ENCODE measurements around the gene NKAP. TPM values are rescaled to one million over a fixed set of nuclear protein-coding genes. Genes with fewer than 3 reads are reported as not detected.
"Not testable (repeated sequence)": the region's sequence is repeated elsewhere in the genome, so short reads cannot be mapped to it uniquely, and the experiment has no call there.

The NKAP gene
- 9.0 TPM for polyA plus RNA-seq (ENCODE audit: insufficient read length)

DNA sequence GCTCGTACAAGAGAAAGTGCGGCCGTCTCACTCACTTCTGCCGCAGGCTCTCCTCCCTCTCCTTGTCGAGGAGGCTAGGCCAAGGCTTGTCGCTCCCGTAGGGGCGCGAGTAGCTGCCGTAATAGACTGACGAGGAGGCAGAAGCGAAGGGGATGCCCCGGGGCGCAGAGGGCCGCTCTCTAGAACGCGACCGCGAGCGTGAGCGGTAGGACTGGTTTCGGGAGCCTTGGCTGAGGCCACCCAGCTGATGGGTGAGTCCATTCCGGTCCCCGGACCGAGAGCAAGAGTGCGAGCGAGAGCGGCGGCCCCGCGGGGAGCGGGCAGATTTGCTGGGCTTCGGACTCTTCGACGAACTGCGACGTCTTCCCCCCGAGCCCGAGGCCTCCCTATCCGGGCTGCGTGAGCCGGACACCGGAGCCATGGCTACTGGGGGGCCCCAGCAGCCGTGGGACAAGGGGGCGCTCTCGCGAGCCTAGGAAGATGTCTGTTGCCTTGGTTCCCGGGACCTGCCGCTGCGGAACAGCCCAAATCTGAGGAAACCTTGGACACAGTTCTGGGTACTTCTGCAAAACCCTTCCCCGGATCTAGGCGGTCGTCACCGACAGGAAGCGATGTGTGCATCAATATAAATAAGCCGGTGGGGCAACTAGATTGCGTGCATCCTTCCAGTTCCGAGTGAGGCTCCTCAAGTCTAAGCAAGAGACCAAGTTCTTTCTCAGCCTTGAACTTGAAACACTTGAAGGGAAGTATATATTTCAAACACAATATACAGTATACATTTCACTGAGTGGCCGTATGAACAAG is at the start of gene NKAP:
NKAP (minus strand) TSS at position 567 of the 804 bp plus-strand sequence; CDS start at position 421, 146 bp downstream.
- peak; percentile 86 for DNase-seq (ENCODE audit: low read depth)

DNA sequence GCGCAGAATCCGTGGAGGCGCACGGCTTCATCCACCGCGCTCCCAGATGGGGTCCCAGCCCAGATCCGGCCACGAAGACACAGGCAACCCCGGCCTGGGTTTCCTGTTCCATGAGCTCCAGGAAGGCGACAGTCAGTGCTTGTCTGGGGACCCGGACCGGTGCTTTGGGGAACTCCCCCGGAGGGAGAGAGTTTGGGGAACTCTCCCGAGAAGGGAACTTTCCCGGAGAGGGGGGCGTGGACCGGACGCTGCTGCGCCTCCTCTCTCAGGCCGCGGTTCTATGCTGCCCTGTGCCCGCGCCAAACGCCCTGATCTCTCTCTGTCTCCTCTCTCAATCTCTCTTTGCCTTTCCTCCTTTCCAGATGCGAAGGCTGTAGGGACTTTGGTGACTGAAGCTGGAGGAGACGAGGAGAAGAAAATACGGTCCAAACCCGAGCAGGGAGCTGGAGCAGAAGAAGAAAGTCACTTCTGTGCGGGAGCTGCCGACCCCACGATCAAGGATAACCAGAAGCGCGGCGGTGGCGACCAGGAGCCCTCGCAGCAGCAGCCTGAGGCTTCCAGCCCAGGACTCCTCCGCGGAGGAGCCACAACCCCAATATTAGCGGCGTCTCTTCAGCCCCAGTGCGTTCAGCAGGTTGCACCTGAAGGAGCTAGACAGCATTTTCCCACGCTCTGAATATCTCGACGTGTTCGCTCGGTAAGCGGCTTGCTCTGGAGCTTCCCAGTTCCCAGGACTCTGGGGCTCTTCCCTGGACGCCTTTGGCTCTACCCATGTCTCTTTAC is 47.6 kb upstream of the NKAP start:
- DNase-seq (ENCODE audit: low read depth): no peak

DNA sequence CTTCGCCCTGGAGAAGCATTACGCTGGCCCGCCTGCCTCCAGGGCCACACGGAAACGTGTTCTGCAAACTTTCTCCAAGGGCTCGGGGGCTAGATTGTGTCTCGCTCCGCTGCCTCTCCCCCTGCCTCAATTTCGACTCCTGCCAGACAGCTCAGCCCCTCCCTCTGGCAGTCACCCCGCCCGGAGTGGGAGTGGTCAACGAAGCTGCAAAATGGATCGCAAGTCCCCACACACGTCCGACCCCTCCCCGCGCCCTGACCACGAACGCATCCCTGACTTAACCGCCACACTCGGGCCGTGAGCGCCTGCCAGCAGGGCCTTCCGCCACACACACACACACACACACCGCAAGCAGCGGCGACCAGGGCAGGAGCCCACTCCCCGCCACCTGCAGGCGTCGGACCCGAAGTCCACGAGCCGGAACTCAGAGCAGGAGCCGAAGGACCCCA is 47.0 kb upstream of the NKAP start:
- DNase-seq (ENCODE audit: low read depth): no peak

DNA sequence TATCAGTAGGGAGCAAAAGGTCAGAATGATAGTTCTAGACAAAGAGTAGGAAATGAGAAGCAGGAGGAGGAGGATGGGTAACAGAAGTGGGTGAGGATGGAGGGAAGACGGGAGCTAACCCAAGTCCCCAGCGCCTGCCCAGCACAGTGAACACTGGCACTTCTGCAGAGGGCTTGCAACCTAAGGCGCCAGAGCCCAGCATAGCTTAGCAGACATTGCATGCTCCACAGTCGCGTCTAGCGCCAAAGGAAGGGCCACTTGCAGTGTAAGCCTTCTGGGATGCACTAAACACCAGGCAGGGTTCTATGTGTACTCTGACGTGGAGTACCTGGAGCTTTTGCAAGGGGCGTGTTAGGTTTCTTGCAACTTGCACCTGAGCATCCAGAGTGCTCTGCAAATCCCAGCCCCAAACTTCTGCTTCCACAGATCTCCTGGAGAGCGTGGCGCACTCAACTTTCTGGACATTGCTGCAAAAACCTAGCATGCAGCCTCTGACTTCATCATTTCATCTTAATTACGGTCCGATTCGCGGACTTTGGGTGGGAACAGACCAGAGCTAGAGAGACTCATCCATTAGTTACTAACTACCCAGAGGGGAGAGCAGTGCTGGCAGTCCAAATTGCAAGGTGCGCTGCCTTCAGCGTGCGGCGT is 46.5 kb upstream of the NKAP start:
- no peak for DNase-seq (ENCODE audit: low read depth)

DNA sequence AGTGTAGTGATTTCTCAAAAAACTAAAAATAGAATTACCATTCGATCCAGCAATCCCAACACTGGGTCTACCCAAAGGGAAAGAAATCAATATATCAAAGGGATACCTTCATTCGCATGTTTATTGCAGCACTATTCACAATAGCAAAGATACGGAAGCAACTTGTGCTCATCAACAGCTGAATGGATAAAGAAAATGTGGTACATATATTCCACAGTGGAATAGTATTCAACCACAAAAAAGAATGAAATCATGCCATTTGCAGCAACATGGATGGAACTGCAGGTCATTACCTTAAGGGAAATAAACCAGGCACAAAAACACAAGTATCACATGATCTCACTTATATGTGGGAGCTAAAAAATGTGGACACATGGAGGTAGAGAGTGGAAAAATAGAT is 42.7 kb upstream of the NKAP start:
- no peak for DNase-seq (ENCODE audit: low read depth)

DNA sequence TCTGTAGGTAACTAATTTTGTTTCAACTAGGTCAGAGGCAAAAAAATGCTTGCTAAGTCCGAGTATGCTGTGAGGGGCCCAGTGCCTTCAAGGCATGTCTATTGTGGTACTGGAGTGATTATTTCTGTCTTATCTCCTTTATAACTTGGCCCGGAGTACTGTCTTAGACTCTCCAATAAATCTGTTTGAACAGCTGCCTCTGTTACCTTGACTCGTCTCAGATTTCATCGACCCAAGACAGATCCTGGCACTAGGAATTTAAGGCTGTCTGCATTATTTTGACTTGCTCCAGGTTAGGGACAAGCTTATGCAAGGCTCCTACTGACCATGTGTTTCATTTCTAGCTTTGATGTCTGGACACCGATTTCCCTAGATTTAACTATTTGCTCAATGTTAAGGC is 41.1 kb upstream of the NKAP start:
- no peak for DNase-seq (ENCODE audit: low read depth)

DNA sequence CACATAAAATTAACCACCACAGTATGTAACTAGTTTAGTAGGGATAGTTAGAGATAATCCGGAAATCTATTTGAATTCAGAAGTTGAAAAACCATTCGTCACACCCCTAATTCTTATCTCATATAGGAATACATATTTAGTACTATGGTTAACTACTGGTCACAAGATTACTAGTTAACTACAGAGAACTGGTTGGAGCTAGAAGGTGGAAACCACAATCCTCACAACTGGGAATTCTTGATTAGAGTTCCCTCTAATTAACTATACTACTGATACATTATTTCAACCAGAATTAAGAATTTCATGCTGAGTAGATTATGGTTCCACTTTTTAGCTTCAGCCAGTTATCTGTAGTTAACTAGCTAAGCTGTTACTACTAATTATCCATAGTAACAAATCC is 39.9 kb upstream of the NKAP start:
- DNase-seq (ENCODE audit: low read depth): no peak

DNA sequence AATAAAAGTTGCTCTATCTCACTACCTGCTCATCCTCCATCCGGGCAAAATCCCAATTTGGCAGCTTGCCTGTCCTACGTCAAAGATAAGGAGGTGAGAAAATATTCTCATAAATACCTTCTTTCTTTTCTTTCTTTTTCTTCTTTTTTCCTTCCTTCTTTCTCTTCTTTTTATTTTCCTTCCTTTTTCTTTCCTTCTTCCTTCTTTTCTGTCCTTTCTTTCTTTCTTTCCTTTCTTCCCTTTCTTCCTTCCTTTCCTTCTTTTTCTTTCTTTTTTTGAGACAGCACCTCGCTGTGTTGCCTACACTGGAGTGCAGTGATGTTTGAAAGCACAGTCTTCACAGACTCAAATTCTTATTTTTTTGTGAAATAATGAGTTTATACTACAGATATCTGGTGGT is 38.6 kb upstream of the NKAP start:
- no peak for DNase-seq (ENCODE audit: low read depth)

DNA sequence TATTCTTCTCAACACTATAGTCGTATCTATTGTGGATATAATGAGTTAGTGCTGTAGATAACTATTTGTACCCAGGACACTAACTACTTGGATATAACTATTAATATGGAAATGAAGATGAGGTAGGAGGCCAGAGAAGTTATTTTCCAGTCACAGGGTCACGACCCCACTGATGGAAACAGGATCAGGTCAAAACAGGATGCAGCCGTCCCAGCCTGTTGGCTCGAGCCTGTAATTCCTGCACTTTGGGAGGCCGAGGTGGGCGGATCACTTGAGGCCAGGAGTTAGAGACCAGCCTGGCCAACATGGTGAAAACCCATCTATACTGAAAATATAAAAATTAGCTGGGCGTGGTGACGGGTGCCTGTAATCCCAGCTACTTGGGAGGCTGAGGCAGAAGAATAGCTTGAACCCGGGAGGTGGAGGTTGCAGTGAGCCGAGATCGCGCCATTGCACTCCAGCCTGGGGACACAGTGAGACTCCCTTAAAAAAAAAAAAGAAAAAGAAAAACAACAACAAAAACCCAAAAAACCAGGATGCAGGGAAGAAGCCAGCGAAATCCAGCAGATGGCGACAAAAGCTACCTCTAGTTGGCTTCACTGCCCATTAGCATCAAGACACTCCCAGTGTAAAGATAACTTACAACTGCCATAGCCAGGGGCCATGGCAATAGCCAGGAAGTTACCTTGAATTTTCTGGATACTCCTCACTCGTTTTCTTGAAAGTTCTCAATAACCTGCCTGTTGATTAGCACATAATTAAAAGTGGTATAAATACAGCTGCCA is 37.9 kb upstream of the NKAP start:
- no peak for DNase-seq (ENCODE audit: low read depth)

DNA sequence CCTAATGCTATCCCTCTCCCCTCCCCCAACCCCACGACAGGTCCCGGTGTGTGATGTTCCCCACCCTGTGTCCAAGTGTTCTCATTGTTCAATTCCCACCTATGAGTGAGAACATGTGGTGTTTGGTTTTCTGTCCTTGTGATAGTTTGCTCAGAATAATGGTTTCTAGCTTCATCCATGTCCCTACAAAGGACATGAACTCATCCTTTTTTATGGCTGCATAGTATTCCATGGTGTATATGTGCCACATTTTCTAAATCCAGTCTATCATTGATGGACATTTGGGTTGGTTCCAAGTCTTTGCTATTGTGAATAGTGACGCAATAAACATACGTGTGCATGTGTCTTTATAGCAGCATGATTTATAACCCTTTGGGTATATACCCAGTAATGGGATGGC is 33.6 kb upstream of the NKAP start:
- DNase-seq (ENCODE audit: low read depth): not testable (repeated sequence)

DNA sequence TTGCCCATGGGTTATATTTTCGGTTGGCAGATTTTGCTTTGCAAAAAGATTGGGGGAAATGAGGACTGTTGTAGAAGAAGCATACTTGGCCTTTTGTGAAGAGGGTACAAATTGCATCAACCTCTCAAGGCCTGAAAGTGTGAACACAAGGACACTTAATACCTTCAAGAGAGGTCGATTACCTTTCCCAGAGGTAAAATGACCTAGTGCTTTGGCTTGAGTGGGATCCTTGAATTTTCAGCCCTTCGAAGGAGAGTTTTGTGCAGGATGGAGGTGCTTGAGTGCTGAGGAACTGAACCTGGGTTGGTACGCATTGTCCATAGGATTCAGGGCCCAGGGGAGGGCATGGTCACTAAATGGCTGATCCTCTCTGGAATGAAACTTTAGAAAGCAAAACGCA is 27.6 kb upstream of the NKAP start:
- no peak for DNase-seq (ENCODE audit: low read depth)

DNA sequence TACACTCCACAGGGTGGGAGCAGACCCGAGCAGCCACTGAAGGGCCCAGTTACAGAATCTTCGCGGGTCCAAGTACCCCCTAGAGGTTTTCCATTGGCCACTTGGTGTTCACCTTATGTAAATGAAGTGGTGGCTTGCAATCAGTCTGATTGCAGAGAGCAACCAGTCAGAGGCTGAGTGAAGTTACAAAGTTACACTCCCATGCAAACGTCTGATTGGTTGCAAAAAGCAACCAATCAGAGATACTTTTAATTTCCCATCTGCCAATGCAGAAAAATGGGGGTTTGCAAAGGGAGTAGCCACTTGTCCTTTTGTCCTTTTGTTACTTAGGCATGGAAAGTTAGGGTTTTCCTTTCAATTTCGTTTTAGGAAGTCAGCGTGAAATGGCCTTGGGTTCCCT is 27.0 kb upstream of the NKAP start:
- DNase-seq (ENCODE audit: low read depth): no peak

DNA sequence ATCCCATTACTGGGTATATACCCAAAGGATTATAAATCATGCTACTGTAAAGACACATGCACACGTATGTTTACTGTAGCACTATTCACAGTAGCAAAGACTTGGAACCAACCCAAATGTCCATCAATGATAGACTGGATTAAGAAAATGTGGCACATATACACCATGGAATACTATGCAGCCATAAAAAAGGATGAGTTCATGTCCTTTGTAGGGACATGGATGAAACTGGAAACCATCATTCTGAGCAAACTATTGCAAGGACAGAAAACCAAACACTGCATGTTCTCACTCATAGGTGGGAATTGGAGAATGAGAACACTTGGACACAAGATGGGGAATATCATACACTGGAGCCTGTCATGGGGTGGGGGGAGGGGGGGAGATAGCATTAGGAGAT is 23.3 kb upstream of the NKAP start:
- DNase-seq (ENCODE audit: low read depth): not testable (repeated sequence)

DNA sequence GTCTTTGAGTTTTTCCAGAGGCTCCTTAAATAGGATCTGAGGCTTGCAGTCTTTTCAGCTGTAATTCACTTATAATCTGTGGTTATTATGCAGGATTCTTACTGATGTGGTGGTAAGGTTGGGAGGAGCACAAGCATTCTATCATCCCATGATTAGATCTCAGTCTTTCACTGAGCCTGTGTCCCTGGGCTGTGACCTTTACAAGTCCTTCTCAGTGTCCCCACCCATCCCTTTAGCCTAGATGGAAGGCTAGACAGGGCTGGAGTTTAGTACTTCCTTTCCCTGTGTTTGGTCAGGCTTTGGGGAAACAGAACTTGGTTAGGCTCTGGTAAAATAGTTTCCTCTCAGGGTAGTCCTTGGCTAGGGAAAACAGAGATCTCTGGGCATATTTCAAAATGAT is 17.1 kb upstream of the NKAP start:
- DNase-seq (ENCODE audit: low read depth): no peak

DNA sequence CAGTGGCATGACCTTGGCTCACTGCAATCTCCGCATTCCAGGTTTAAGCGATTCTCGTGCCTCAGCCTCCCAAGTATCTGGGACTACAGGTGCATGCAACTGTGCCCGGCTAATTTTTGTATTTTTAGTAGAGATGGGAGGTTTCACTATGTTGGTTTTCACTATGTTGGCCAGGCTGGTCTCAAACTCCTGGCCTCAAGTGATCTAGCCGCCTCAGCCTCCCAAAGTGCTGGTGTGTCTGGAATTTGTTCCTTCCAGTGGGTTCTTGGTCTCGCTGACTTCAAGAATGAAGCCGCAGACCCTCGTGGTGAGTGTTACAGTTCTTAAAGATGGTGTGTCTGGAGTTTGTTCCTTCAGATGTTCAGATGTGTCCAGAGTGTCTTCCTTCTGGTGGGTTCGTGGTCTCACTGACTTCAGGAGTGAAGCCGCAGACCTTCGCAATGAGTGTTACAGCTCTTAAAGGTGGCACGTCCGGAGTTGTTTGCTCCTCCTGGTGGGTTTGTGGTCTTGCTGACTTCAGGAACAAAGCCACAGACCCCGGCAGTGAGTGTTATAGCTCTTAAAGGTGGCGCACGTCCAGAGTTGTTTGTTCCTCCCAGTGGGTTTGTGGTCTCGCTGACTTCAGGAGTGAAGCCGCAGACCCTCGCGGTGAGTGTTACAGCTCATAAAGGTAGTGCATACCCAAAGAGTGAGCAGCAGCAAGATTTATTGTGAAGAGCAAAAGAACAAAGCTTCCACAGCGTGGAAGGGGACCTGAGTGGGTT is 12.4 kb upstream of the NKAP start:
- DNase-seq (ENCODE audit: low read depth): not testable (repeated sequence)

DNA sequence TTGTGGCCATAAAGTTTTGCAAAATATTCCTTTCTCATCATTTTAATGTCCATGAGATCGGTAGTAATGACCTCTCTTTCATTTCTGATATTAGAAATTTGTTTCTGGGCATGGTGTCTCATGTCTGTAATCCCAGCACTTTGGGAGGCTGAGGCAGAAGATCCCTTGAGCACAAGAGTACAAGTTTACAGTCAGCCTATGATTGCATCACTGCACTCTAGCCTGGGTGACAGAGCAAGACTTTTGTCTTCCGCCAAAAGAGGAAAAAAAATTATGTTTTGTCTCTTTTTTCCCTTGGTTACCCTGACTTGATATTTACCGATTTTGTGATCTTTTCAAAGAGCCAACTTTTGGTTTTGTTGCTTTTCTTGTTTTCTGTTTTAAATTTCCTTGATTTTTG is 10.8 kb upstream of the NKAP start:
- DNase-seq (ENCODE audit: low read depth): no peak

DNA sequence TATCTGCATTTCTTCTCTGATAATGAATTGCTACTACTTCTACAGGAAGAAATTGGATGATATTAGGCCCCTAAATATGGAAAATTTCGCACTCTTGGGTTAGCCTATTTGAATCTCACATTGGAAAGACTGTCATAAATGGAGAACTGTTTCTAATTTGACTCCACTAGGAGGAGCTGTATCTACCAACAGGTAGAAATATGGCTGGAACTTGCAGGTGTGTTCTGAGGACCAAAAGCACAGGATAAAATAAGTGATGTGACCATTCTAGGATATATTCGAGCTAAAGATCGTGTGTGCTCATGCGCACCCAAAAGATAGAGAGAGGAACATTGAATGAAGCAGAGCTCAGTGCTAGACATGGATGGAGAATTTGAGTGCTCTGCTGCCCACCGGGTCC is 4.8 kb upstream of the NKAP start:
- no peak for DNase-seq (ENCODE audit: low read depth)

DNA sequence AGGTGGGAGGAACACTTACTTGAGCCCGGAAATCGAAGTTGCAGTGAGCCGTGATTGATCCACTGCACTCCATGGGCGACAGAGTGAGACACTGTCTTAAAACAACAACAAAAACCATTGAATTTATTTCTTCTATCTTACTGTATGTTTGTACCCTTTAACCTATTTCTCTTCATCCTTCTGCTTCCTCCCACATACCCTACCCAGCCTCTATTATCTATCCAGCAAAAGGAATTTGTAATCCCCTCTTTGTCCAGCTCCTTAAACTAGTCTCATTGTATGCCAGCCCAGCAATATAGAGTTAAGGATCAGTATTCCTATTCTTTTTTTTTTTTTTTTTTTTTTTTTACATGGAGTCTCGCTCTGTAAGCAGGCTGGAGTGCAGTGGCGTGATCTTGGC is 1.9 kb upstream of the NKAP start:
- DNase-seq (ENCODE audit: low read depth): no peak

DNA sequence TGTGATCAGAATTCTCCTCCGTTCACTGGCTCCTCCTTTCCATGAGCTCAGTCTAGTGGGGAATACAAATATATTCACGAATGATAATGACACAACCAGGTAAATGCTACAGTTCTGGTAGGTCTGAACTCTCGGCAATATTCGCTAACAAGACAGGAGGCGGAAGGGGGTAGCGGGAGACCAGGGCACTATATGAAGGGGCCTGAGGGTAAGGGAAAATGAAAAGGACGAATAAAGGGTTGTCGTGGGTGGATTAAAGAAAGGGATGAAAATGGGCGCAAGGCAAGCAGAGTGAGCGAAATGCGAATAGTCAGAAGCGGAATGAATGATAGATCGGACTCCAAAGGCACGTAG is 743 bp downstream of the NKAP start:
- no peak for DNase-seq (ENCODE audit: low read depth)

DNA sequence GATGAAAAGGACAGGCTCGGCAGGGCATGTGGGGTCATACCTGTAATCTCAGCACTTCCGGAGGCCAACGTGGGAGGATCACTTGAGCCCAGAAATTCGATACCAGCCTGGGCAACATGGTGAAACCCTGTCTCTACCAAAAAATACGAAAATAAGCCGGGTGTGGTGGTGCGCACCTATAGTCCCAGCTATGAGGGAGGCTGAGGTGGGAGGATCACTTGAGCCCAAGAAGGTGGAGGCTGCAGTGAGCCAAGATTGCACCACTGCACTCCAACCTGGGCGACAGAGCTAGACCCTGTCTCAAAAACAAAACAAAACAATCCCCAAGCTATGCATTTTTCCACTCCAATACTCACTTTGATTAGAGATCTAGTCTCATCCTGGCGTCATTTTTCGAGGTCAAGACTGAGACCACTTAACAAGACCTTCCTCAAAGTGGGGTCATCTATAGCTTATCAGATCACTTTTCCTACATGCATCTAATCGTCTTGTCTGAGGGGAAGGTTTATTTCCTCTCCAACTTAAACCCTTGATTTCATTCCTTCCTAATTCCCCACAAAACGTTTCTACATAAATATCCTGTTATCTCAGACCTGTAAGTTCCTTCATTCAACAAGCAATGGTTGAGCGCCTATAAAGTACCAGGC is 1.3 kb downstream of the NKAP start:
- DNase-seq (ENCODE audit: low read depth): no peak

DNA sequence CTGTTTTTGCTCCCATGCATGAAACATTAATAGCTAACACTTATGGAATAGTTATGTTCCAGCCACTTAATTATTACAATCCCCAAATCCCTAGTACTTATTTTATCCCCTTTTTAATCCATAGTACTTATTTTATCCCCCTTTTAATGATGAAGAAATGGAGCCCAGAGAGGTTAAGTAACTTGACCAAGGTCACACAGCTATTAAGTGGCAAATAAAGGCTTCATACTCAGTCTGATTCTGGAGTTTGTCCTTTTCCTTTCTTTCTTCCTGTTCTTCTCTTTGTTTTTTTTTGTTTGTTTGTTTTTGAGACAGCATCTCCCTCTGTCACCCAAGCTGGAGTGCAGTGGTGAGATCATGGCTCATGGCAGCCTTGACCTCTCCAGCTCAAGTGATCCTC is 2.2 kb downstream of the NKAP start:
- DNase-seq (ENCODE audit: low read depth): no peak

Data from forelimb muscle (tissue), 1 donor.